Measurements from ENCODE around the gene NRF1. TPM values are rescaled to one million over a fixed set of nuclear protein-coding genes. Genes with fewer than 3 reads are reported as not detected.

The NRF1 gene
- total RNA-seq (2021; fragmentation: NEBNext Ultra II Directional; extraction: Animal tissue kit (Norgen Biotek cat#: 25700)): 16.7 and 21.4 TPM in 2 replicates
- polyA plus RNA-seq (2011; rRNA removed): 17.7 and 18.2 TPM in 2 replicates
- 18.9 TPM for polyA plus RNA-seq (2011; cell fraction: cytosol; rRNA removed)
- 27.0 TPM for polyA plus RNA-seq (2011; cell fraction: nucleus; rRNA removed)
- 12.4 to 17.7 TPM (median 16.5 TPM) in 4 replicates for polyA plus RNA-seq (2012, experiment 1 of 2)
- 8.7 TPM for polyA plus RNA-seq (2012, experiment 2 of 2)
- 7.2 TPM for polyA plus RNA-seq (2013, experiment 1 of 2)
- polyA plus RNA-seq (2013, experiment 2 of 2): 7.3 TPM
- polyA minus RNA-seq (2011; rRNA and poly(A)+ RNA removed): 62.8 and 78.0 TPM in 2 replicates
- 21.5 TPM for polyA minus RNA-seq (2011; cell fraction: cytosol; rRNA and poly(A)+ RNA removed)
- polyA minus RNA-seq (2011; cell fraction: nucleus; rRNA and poly(A)+ RNA removed): 55.4 TPM
- long read RNA-seq, experiment 1, partial matches to known transcripts: 7 of 10 reads
- long read RNA-seq, experiment 1, other reads (novel, unspliced or antisense): 2 of 10 reads
- long read RNA-seq, experiment 2, partial matches to known transcripts: 1 of 5 reads
- long read RNA-seq, experiment 2, other reads (novel, unspliced or antisense): 0 of 5 reads

GRCh38 chr7:129611246-129612111 lies at the start of gene NRF1:
NRF1 (plus strand) TSS chr7:129611720; CDS start chr7:129657352, 45,632 bp downstream.
- peaks cover 16 to 51% of the 10 kb centered on the region in 2 experiments for H3K79me2 ChIP-seq (ENCODE audit: control insufficient read depth in 1 of 2, insufficient read depth in 2 of 2, low read length in 2 of 2)
- POLR2A ChIA-PET (ENCODE audit: partially characterized antibody): interaction anchor here (0.7 to 2.5 kb wide), 14 partner anchors 9 to 177 kb away, joined by 3 to 8 read pairs (median 3); partner anchors contain the start of gene STRIP2
- CTCF ChIA-PET (ENCODE audit: partially characterized antibody): interaction anchor here (1.2 to 2.0 kb wide), 9 partner anchors 11 to 166 kb away, joined by 3 to 9 read pairs (median 5); no protein-coding TSS in a partner anchor
- TF ChIP-seq TAF1 (IDR thresholded peaks at IDR 0.05; ENCODE audit: low read depth, low read length) (peak; percentile 90), SRF (IDR thresholded peaks at IDR 0.05; ENCODE audit: low read depth, low read length) (no peak), GTF2F1 (IDR thresholded peaks at IDR 0.05; ENCODE audit: borderline replicate concordance, low read depth, low read length) (peak; percentile 8; the same call in 1 of the 2 replicates), BACH1 (IDR thresholded peaks at IDR 0.05; ENCODE audit: low read length) (0 out of 2 replicates have a peak, but pooled peaks have one; percentile 22), SUZ12 (IDR thresholded peaks at IDR 0.05; ENCODE audit: low read length) (no peak), CHD1 (IDR thresholded peaks at IDR 0.05; ENCODE audit: low read depth, low read length) (no peak; the same call in 1 of the 2 replicates)
- TF ChIP-seq, protein P1, sequence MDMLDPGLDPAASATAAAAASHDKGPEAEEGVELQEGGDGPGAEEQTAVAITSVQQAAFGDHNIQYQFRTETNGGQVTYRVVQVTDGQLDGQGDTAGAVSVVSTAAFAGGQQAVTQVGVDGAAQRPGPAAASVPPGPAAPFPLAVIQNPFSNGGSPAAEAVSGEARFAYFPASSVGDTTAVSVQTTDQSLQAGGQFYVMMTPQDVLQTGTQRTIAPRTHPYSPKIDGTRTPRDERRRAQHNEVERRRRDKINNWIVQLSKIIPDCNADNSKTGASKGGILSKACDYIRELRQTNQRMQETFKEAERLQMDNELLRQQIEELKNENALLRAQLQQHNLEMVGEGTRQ (IDR thresholded peaks at IDR 0.05; ENCODE audit: low read length): no peak

More at GRCh38 chr7:129611246-129612111, at the start of gene NRF1:
- Histone ChIP-seq H2BK5ac (ENCODE audit: low read depth, low read length) (peak within 1 kb of the TSS; percentile 71), H3K18ac (ENCODE audit: extremely low read depth, low read length) (peak within 1 kb of the TSS; percentile 68; the same call in 1 of the 2 replicates), H2BK20ac (ENCODE audit: low read length) (no peak within 1 kb of the TSS), H3K4me1 (replicated peaks in 1 of 4; ENCODE audit: control insufficient read depth in 3 of 4, insufficient read depth in 4 of 4, low read length in 3 of 4) (peaks cover 0 to 5% (median 0%) of the 10 kb centered on the region in 4 experiments; a peak in 3 of 7 replicates), H3K56ac (replicated peaks; ENCODE audit: insufficient read length, low read depth, low read length) (peak within 1 kb of the TSS; percentile 74), H4K91ac (replicated peaks; ENCODE audit: insufficient read length, low read length) (peak within 1 kb of the TSS; percentile 15), H3K79me1 (ENCODE audit: low read depth, low read length) (peaks cover 4% of the 10 kb centered on the region; the same call in 1 of the 2 replicates), H2BK15ac (ENCODE audit: low read length) (no peak within 1 kb of the TSS), H3K36me3 (ENCODE audit: control insufficient read depth in 2 of 4, insufficient read depth in 4 of 4, low read length in 3 of 4) (peaks cover 0 to 6% (median 0%) of the 10 kb centered on the region in 4 experiments; a peak in 1 of 8 replicates), H2AFZ (ENCODE audit: low read length) (peak within 1 kb of the TSS; percentile 15; the same call in 1 of the 2 replicates), H3K27ac (ENCODE audit: low read depth, low read length) (peak within 1 kb of the TSS; percentile 97), H3K4ac (replicated peaks; ENCODE audit: insufficient read length, low read depth, low read length) (no peak within 1 kb of the TSS), H2BK12ac (ENCODE audit: low read depth, low read length) (no peak within 1 kb of the TSS; the same call in 1 of the 2 replicates), H2AK5ac (ENCODE audit: low read depth, low read length) (no peak within 1 kb of the TSS), H4K20me1 (replicated peaks in 1 of 2; ENCODE audit: control insufficient read depth in 1 of 2, insufficient read depth in 2 of 2, low read length in 2 of 2) (peaks cover 9 to 16% of the 10 kb centered on the region in 2 experiments), H3K23me2 (ENCODE audit: low read depth, low read length) (peaks cover 9% of the 10 kb centered on the region; the same call in 1 of the 2 replicates), H3K4me3 (ENCODE audit: extremely low read depth in 1 of 4, insufficient read depth in 2 of 4, low read depth in 3 of 4, low read length in 4 of 4) (peak within 1 kb of the TSS; percentile 76 to 93 (median 90)), H3K9ac (replicated peaks in 1 of 4; ENCODE audit: extremely low read depth in 1 of 4, low read depth in 3 of 4, low read length in 3 of 4) (peak within 1 kb of the TSS; percentile 90 to 97 (median 96)), H3K23ac (ENCODE audit: insufficient read length) (no peak within 1 kb of the TSS), H2BK120ac (replicated peaks; ENCODE audit: low read depth, low read length) (peak within 1 kb of the TSS; percentile 38), H3K14ac (ENCODE audit: insufficient read length) (no peak within 1 kb of the TSS), H3K9me3 (ENCODE audit: insufficient read depth in 2 of 2, low read depth in 1 of 2, low read length in 1 of 2) (no peaks in the 10 kb centered on the region), H3K27me3 (replicated peaks in 1 of 4; ENCODE audit: control insufficient read depth in 3 of 4, extremely low read depth in 1 of 4, insufficient read depth in 3 of 4, low read length in 3 of 4) (no peaks in the 10 kb centered on the region), H3K4me2 (ENCODE audit: insufficient read depth in 1 of 2, low read depth in 2 of 2, low read length in 2 of 2) (peak within 1 kb of the TSS; percentile 99 to 100), H4K8ac (ENCODE audit: extremely low read depth, insufficient read depth, low read length) (peak within 1 kb of the TSS; percentile 98; the same call in 1 of the 2 replicates), H4K5ac (ENCODE audit: insufficient read length, low read depth, low read length) (peak within 1 kb of the TSS; percentile 77)
- DNase-seq (ENCODE audit: low read depth in 1 of 2, low spot score in 2 of 2): peak in 1 of 2 experiments; percentile 86
- no peak for FAIRE-seq
- 1% methylated on average over 52 of the region's 98 CpGs; no CpG with 5 or more reads in 1 of the 2 experiments for WGBS, 2 experiments (ENCODE audit: extremely low coverage in 1 of 2, insufficient coverage in 1 of 2, insufficient read length in 1 of 2, insufficient replicate concordance in 2 of 2, low coverage in 1 of 2, low lambda C conversion rate in 2 of 2, missing lambda C conversion rate in 1 of 2)
